Trophoblast cell (in vitro differentiated cells and primary cell): Measurements from ENCODE around the gene FNDC3A.

Source experiments
- DNase-seq, 2 donors: peaks; one replicate each; pipeline ENCODE4 v3.0.0-alpha.2; 2016
- H2AFZ ChIP-seq: 2 replicates; pipeline ENCODE4 v1.6.1; 2013; ENCODE audit warnings: low read length, moderate library complexity, mild to moderate bottlenecking; ENCODE audit not compliant: insufficient read depth, poor library complexity
- H2AK5ac ChIP-seq: 2 replicates; pipeline ENCODE4 v1.6.1; 2013; ENCODE audit warnings: mild to moderate bottlenecking, low read length
- H2BK120ac ChIP-seq: 2 replicates; pipeline ENCODE4 v1.6.1; 2013; ENCODE audit warnings: low read length, mild to moderate bottlenecking, moderate library complexity; ENCODE audit not compliant: insufficient read depth, poor library complexity
- H2BK12ac ChIP-seq: 2 replicates; pipeline ENCODE4 v1.6.1; 2013; ENCODE audit warnings: mild to moderate bottlenecking, low read length, moderate library complexity
- H2BK5ac ChIP-seq: 2 replicates; pipeline ENCODE4 v1.6.1; 2013; ENCODE audit warnings: low read length, low read depth, moderate library complexity, mild to moderate bottlenecking; ENCODE audit not compliant: poor library complexity
- H3K14ac ChIP-seq: 2 replicates; pipeline ENCODE4 v1.6.1; 2013; ENCODE audit warnings: mild to moderate bottlenecking, low read length
- H3K18ac ChIP-seq: 2 replicates; pipeline ENCODE4 v1.6.1; 2013; ENCODE audit warnings: mild to moderate bottlenecking, low read length
- H3K23ac ChIP-seq: 2 replicates; pipeline ENCODE4 v1.6.1; 2013; ENCODE audit warnings: low read length
- H3K27ac ChIP-seq: 2 replicates; pipeline ENCODE4 v1.5.1; 2013; ENCODE audit warnings: low read depth, mild to moderate bottlenecking, inconsistent platforms, low read length, moderate library complexity
- H3K27me3 ChIP-seq: 2 replicates; pipeline ENCODE4 v1.6.1; 2013; ENCODE audit warnings: inconsistent platforms, mild to moderate bottlenecking, low read length, moderate library complexity; ENCODE audit not compliant: insufficient read depth
- H3K36me3 ChIP-seq, 2 experiments: 1 replicate in 1 of 2; 2 replicates in 1 of 2; pipeline ENCODE4 v1.6.1; 2013; ENCODE audit warnings: low read length in 2 of 2, mild to moderate bottlenecking in 2 of 2, moderate library complexity in 1 of 2; ENCODE audit not compliant: insufficient read depth in 2 of 2, control insufficient read depth in 1 of 2
- H3K4ac ChIP-seq: 2 replicates; pipeline ENCODE4 v1.6.1; 2013; ENCODE audit warnings: low read depth, mild to moderate bottlenecking, low read length, moderate library complexity
- H3K4me1 ChIP-seq, 2 experiments: 1 replicate in 1 of 2; 2 replicates in 1 of 2; pipeline ENCODE4 v1.6.1; 2013; ENCODE audit warnings: low read length in 2 of 2, mild to moderate bottlenecking in 2 of 2, moderate library complexity in 1 of 2; ENCODE audit not compliant: insufficient read depth in 2 of 2, control insufficient read depth in 1 of 2
- H3K4me2 ChIP-seq: 2 replicates; pipeline ENCODE4 v1.6.1; 2013; ENCODE audit warnings: inconsistent platforms, mild to moderate bottlenecking, low read length, moderate library complexity
- H3K4me3 ChIP-seq: 2 replicates; pipeline ENCODE4 v1.5.1; 2013; ENCODE audit warnings: mild to moderate bottlenecking, low read depth, low read length, inconsistent platforms
- H3K79me1 ChIP-seq: one replicate; pipeline ENCODE4 v1.6.1; 2013; ENCODE audit warnings: low read length
- H3K79me2 ChIP-seq: 2 replicates; pipeline ENCODE4 v1.6.1; 2013; ENCODE audit warnings: low read length, mild to moderate bottlenecking; ENCODE audit not compliant: control insufficient read depth, insufficient read depth, poor library complexity
- H3K9ac ChIP-seq: 2 replicates; pipeline ENCODE4 v1.6.1; 2013; ENCODE audit warnings: mild to moderate bottlenecking, low read length
- H3K9me3 ChIP-seq: 2 replicates; pipeline ENCODE4 v1.6.1; 2013; ENCODE audit warnings: low read depth, mild to moderate bottlenecking, control low read depth, inconsistent platforms, low read length; ENCODE audit not compliant: insufficient read depth
- H4K12ac ChIP-seq: 2 replicates; pipeline ENCODE4 v1.6.1; 2013; ENCODE audit warnings: low read depth, mild to moderate bottlenecking, low read length, moderate library complexity
- H4K8ac ChIP-seq: 2 replicates; pipeline ENCODE4 v1.6.1; 2013; ENCODE audit warnings: low read depth, mild to moderate bottlenecking, low read length, moderate library complexity
- H4K91ac ChIP-seq: one replicate; pipeline ENCODE4 v1.6.1; 2013; ENCODE audit warnings: low read depth, mild to moderate bottlenecking, low read length, moderate library complexity
- WGBS: extraction: QIAGEN DNeasy Blood & Tissue Kit; methylation state at CpG from one replicate; pipeline ENCODE4 v1.1.7; 2013; ENCODE audit warnings: missing lambda C conversion rate; ENCODE audit not compliant: insufficient read length, insufficient coverage; ENCODE audit errors: extremely low coverage; 5-methylcytosine and 5-hydroxymethylcytosine counted together

Gene FNDC3A

GRCh38 chr13:49208619-49209018 lies 232.9 kb downstream of the FNDC3A start:
- no peaks in the 10 kb centered on the region for H3K79me1 ChIP-seq
- no peak overlapping the region for H4K8ac ChIP-seq
- H2AFZ ChIP-seq, result no peak overlapping the region
- no peaks in the 10 kb centered on the region for H3K4me1 ChIP-seq
- H3K36me3 ChIP-seq, result peaks cover 7 to 15% of the 10 kb centered on the region in 2 experiments
- H3K9me3 ChIP-seq, result no peaks in the 10 kb centered on the region
- no peak for DNase-seq
- H3K27me3 ChIP-seq, result no peaks in the 10 kb centered on the region
- no peak overlapping the region for H4K91ac ChIP-seq
- H3K9ac ChIP-seq, result no peak overlapping the region
- no peak overlapping the region for H3K23ac ChIP-seq
- no CpG with 5 or more reads among the region's 4 CpGs for WGBS
- no peak overlapping the region for H3K4me2 ChIP-seq
- H3K14ac ChIP-seq, result no peak overlapping the region
- H2BK5ac ChIP-seq, result no peak overlapping the region
- no peaks in the 10 kb centered on the region for H3K79me2 ChIP-seq
- H2AK5ac ChIP-seq, result no peak overlapping the region
- H3K18ac ChIP-seq, result no peak overlapping the region
- no peak overlapping the region for H2BK12ac ChIP-seq
- H4K12ac ChIP-seq, result no peak overlapping the region
- no peak overlapping the region for H3K4me3 ChIP-seq
- no peak overlapping the region for H3K27ac ChIP-seq
- H3K4ac ChIP-seq, result no peak overlapping the region
- no peak overlapping the region for H2BK120ac ChIP-seq

- H3K79me2 ChIP-seq, result no peaks in the 10 kb centered on the region
- H3K27ac ChIP-seq, result no peak overlapping the region
- no peak overlapping the region for H4K12ac ChIP-seq
- H3K79me1 ChIP-seq, result no peaks in the 10 kb centered on the region
- no peak overlapping the region for H3K18ac ChIP-seq
- no peak overlapping the region for H2AK5ac ChIP-seq
- no peak overlapping the region for H4K91ac ChIP-seq
- no peak overlapping the region for H3K9ac ChIP-seq
- no peak overlapping the region for H2AFZ ChIP-seq
- H3K9me3 ChIP-seq, result no peaks in the 10 kb centered on the region
- no peaks in the 10 kb centered on the region for H3K4me1 ChIP-seq
- no CpG with 5 or more reads among the region's 1 CpG for WGBS
- H3K4ac ChIP-seq, result no peak overlapping the region
- H3K27me3 ChIP-seq, result no peaks in the 10 kb centered on the region
- H2BK120ac ChIP-seq, result no peak overlapping the region
- H3K4me3 ChIP-seq, result no peak overlapping the region
- no peak overlapping the region for H3K4me2 ChIP-seq
- no peak overlapping the region for H4K8ac ChIP-seq
- no peak overlapping the region for H2BK12ac ChIP-seq
- no peak for DNase-seq
- H3K36me3 ChIP-seq, result peaks cover 7 to 13% of the 10 kb centered on the region in 2 experiments
- H2BK5ac ChIP-seq, result no peak overlapping the region
- no peak overlapping the region for H3K23ac ChIP-seq
- H3K14ac ChIP-seq, result no peak overlapping the region
Measured at GRCh38 chr13:49210114-49210513, 234.4 kb downstream of the FNDC3A start.

- H3K9me3 ChIP-seq, result no peaks in the 10 kb centered on the region
- H3K9ac ChIP-seq, result no peak overlapping the region
- H3K79me2 ChIP-seq, result no peaks in the 10 kb centered on the region
- no peak overlapping the region for H4K91ac ChIP-seq
- H2AFZ ChIP-seq, result no peak overlapping the region
- H3K27ac ChIP-seq, result no peak overlapping the region
- no peak overlapping the region for H4K8ac ChIP-seq
- no peak overlapping the region for H3K4me2 ChIP-seq
- no peak overlapping the region for H3K23ac ChIP-seq
- H2BK120ac ChIP-seq, result no peak overlapping the region
- H3K27me3 ChIP-seq, result no peaks in the 10 kb centered on the region
- no peak overlapping the region for H3K4me3 ChIP-seq
- H3K4me1 ChIP-seq, result no peaks in the 10 kb centered on the region
- H2BK5ac ChIP-seq, result no peak overlapping the region
- H3K4ac ChIP-seq, result no peak overlapping the region
- no peaks in the 10 kb centered on the region for H3K79me1 ChIP-seq
- WGBS, result no CpG with 5 or more reads among the region's 5 CpGs
- H3K14ac ChIP-seq, result no peak overlapping the region
- H2BK12ac ChIP-seq, result no peak overlapping the region
- no peak overlapping the region for H4K12ac ChIP-seq
- H2AK5ac ChIP-seq, result no peak overlapping the region
- DNase-seq, result no peak
- peaks cover 7 to 13% of the 10 kb centered on the region in 2 experiments for H3K36me3 ChIP-seq
- H3K18ac ChIP-seq, result no peak overlapping the region
Measured at GRCh38 chr13:49210669-49211068, 235.0 kb downstream of the FNDC3A start.

- Histone ChIP-seq H2BK120ac (no peak overlapping the region), H3K4me1 (peaks cover 0 to 1% of the 10 kb centered on the region in 2 experiments), H2BK5ac (no peak overlapping the region), H3K36me3 (peaks cover 3 to 8% of the 10 kb centered on the region in 2 experiments), H3K79me1 (no peaks in the 10 kb centered on the region), H4K91ac (no peak overlapping the region), H3K4ac (no peak overlapping the region), H3K18ac (no peak overlapping the region), H3K4me2 (no peak overlapping the region), H3K79me2 (no peaks in the 10 kb centered on the region), H4K12ac (no peak overlapping the region), H2AFZ (no peak overlapping the region), H4K8ac (no peak overlapping the region), H3K9ac (no peak overlapping the region), H2BK12ac (no peak overlapping the region), H3K4me3 (no peak overlapping the region), H2AK5ac (no peak overlapping the region), H3K9me3 (peaks cover 4% of the 10 kb centered on the region), H3K27ac (no peak overlapping the region), H3K27me3 (peaks cover 14% of the 10 kb centered on the region), H3K23ac (no peak overlapping the region), H3K14ac (no peak overlapping the region)
- no peak for DNase-seq
- no CpG with 5 or more reads among the region's 1 CpG for WGBS
Measured at GRCh38 chr13:49213539-49213938, 237.8 kb downstream of the FNDC3A start.
